Panc1 (cell line): ENCODE results near the gene RAD23A. TPM values are rescaled to one million over a fixed set of nuclear protein-coding genes. Genes with fewer than 3 reads are reported as not detected.
"Not testable (repeated sequence)": the region's sequence is repeated elsewhere in the genome, so short reads cannot be mapped to it uniquely, and the experiment has no call there.

ENCODE experiments used
- ATAC-seq: fragments of 200-7000 bp; cut with Tn5 transposase; 2 replicates; pipeline ENCODE4 v1.9.1; 2020; ENCODE audit warnings: mild to moderate bottlenecking, moderate library complexity
- BruUV-seq: library from RNA; stranded (reverse); fragments of 400-500 nt; replicated peaks from 2 replicates; lab custom pipeline; 2021; lab: Mats Ljungman, UMichigan
- CTCF ChIA-PET: fragments of 300-600 bp; sonication (Branson Sonifier 250); formaldehyde crosslinking; loops from one replicate; lab custom pipeline; 2022; ENCODE audit warnings: antibody characterized with exemption; lab: Charles Lee
- POLR2A ChIA-PET: fragments of 300-600 bp; sonication (Branson Sonifier 250); formaldehyde crosslinking; loops from one replicate; lab custom pipeline; 2022; ENCODE audit warnings: antibody characterized with exemption; lab: Charles Lee
- DNase-seq: peaks from one replicate; pipeline ENCODE4 v3.0.0-alpha.2; 2010; ENCODE audit warnings: low read depth, low spot score
- H3K27ac ChIP-seq: 2 replicates; pipeline ENCODE4 v1.5.1; 2011; ENCODE audit warnings: mild to moderate bottlenecking, low read length, inconsistent platforms
- H3K27me3 ChIP-seq: fragments of 200-500 bp; sonication (Bioruptor generic); 2 replicates; pipeline ENCODE4 v1.6.0; 2014; ENCODE audit warnings: low read length, inconsistent platforms; ENCODE audit not compliant: control insufficient read depth, insufficient read depth
- H3K36me3 ChIP-seq: fragments of 200-500 bp; sonication (Bioruptor generic); 2 replicates; pipeline ENCODE4 v1.5.1; 2014; ENCODE audit warnings: inconsistent platforms, mild to moderate bottlenecking, low read length, moderate library complexity; ENCODE audit not compliant: control insufficient read depth, insufficient read depth
- H3K4me1 ChIP-seq: 2 replicates; pipeline ENCODE4 v1.5.1; 2011; ENCODE audit warnings: inconsistent platforms, mild to moderate bottlenecking, low read length, moderate library complexity; ENCODE audit not compliant: control insufficient read depth, insufficient read depth
- H3K4me3 ChIP-seq, 2 experiments: 2 replicates each; pipeline ENCODE4 v1.5.1; 2011 to 2012; ENCODE audit warnings: low read depth in 2 of 2, low read length in 2 of 2, mild to moderate bottlenecking in 2 of 2, inconsistent platforms in 1 of 2, moderate library complexity in 1 of 2
- H3K9me3 ChIP-seq: fragments of 200-500 bp; sonication (Bioruptor generic); 2 replicates; pipeline ENCODE4 v1.5.1; 2014; ENCODE audit warnings: low read depth, mild to moderate bottlenecking, inconsistent platforms, low read length, moderate library complexity; ENCODE audit not compliant: control insufficient read depth, insufficient read depth
- CTCF ChIP-seq: fragments of 450-650 bp; IDR thresholded peaks from 2 replicates; pipeline ENCODE4 v1.5.1; 2017; ENCODE audit warnings: mild to moderate bottlenecking
- POLR2AphosphoS5 ChIP-seq: IDR thresholded peaks from 2 replicates; pipeline ENCODE4 v1.6.1; 2012; ENCODE audit warnings: mild to moderate bottlenecking, low read depth, low read length, moderate library complexity
- SIN3A ChIP-seq: IDR thresholded peaks from 2 replicates; pipeline ENCODE4 v1.6.1; 2012; ENCODE audit warnings: low read depth, mild to moderate bottlenecking, low read length, moderate library complexity, borderline replicate concordance; ENCODE audit not compliant: insufficient read depth
- TCF7L2 ChIP-seq: IDR thresholded peaks from 2 replicates; pipeline ENCODE4 v1.6.1; 2011; ENCODE audit warnings: mild to moderate bottlenecking, low read depth, low read length, inconsistent platforms
- in situ Hi-C: cut with HindIII; loops from 2 replicates; pipeline ENCODE4 v1.10.0; 2016; ENCODE audit warnings: low sequenced_read_pairs, low pct_unique_long_range_greater_than_20kb
- intact Hi-C: fragments of 100-400 bp; cut with micrococcal nuclease; formaldehyde crosslinking; loops from one replicate; pipeline ENCODE4 v1.10.0; 2022; ENCODE audit not compliant: unreplicated experiment
- total RNA-seq: library from RNA; stranded (reverse); gene quantifications from one replicate; pipeline ENCODE4 v1.2.1, GENCODE V29; 2021; ENCODE audit not compliant: unreplicated experiment
- TF ChIP-seq, protein P1 (sequence below), 2 experiments: IDR thresholded peaks; 2 replicates each; pipeline ENCODE4 v1.6.1; 2011 to 2012; ENCODE audit warnings: low read depth in 2 of 2, control low read depth in 1 of 2, low read length in 1 of 2, mild to moderate bottlenecking in 1 of 2, moderate library complexity in 1 of 2; ENCODE audit not compliant: insufficient read depth in 1 of 2

Gene RAD23A
- total RNA-seq, 1 experiment from 2014 or later: 111 TPM

- CTCF ChIA-PET: no interaction called here
Measured at GRCh38 chr19:12949363-12950283, 4.0 kb downstream of the RAD23A start.

DNA sequence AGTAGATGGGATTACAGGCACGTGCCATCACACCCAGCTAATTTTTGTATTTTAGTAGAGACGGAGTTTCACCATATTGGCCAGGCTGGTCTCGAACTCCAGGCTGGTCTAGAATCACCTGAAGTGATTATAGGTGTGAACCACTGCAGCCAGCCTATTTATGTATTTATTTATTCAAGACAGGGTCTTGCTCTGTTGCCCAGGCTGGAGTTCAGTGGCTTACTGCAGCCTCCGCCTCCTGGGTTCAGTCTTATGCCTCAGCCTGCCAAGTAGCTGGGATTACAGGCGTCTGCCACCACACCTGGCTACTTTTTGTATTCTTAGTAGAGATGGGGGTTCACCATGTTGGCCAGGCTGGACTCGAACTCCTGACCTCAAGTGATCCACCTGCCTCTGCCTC, 6.4 kb downstream of the RAD23A start:
- H3K27me3 ChIP-seq, DNase-seq, ATAC-seq, in situ Hi-C loops, intact Hi-C loops, CTCF ChIA-PET, BruUV-seq, POLR2A ChIA-PET, H3K9me3 ChIP-seq, H3K4me3 ChIP-seq, H3K27ac ChIP-seq: not testable (repeated sequence)
- Histone ChIP-seq H3K36me3 (peaks cover 12% of the 10 kb centered on the region), H3K4me1 (peaks cover 36% of the 10 kb centered on the region)

More at GRCh38 chr19:12949363-12950283, 4.0 kb downstream of the RAD23A start:
- TF ChIP-seq, protein P1, sequence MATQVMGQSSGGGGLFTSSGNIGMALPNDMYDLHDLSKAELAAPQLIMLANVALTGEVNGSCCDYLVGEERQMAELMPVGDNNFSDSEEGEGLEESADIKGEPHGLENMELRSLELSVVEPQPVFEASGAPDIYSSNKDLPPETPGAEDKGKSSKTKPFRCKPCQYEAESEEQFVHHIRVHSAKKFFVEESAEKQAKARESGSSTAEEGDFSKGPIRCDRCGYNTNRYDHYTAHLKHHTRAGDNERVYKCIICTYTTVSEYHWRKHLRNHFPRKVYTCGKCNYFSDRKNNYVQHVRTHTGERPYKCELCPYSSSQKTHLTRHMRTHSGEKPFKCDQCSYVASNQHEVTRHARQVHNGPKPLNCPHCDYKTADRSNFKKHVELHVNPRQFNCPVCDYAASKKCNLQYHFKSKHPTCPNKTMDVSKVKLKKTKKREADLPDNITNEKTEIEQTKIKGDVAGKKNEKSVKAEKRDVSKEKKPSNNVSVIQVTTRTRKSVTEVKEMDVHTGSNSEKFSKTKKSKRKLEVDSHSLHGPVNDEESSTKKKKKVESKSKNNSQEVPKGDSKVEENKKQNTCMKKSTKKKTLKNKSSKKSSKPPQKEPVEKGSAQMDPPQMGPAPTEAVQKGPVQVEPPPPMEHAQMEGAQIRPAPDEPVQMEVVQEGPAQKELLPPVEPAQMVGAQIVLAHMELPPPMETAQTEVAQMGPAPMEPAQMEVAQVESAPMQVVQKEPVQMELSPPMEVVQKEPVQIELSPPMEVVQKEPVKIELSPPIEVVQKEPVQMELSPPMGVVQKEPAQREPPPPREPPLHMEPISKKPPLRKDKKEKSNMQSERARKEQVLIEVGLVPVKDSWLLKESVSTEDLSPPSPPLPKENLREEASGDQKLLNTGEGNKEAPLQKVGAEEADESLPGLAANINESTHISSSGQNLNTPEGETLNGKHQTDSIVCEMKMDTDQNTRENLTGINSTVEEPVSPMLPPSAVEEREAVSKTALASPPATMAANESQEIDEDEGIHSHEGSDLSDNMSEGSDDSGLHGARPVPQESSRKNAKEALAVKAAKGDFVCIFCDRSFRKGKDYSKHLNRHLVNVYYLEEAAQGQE (IDR thresholded peaks at IDR 0.05; ENCODE audit: insufficient read depth in 1 of 2, low read depth in 2 of 2, low read length in 1 of 2): no peak
- TF ChIP-seq POLR2AphosphoS5: 0 out of 2 replicates have a peak, but pooled peaks have one; percentile 25
- Histone ChIP-seq H3K27me3 (no peaks in the 10 kb centered on the region), H3K4me1 (peaks cover 33% of the 10 kb centered on the region), H3K4me3 (no peak overlapping the region), H3K36me3 (peaks cover 13% of the 10 kb centered on the region), H3K9me3 (no peaks in the 10 kb centered on the region), H3K27ac (no peak overlapping the region)
- BruUV-seq: no TSS peak
- DNase-seq (no peak), ATAC-seq (no peak)
- POLR2A ChIA-PET: interaction anchor here (0.5 kb wide), 1 partner anchor 9 kb away, joined by 3 read pairs; no protein-coding TSS in a partner anchor
- in situ Hi-C loops: no loop called here
- intact Hi-C loops: no loop called here

DNA sequence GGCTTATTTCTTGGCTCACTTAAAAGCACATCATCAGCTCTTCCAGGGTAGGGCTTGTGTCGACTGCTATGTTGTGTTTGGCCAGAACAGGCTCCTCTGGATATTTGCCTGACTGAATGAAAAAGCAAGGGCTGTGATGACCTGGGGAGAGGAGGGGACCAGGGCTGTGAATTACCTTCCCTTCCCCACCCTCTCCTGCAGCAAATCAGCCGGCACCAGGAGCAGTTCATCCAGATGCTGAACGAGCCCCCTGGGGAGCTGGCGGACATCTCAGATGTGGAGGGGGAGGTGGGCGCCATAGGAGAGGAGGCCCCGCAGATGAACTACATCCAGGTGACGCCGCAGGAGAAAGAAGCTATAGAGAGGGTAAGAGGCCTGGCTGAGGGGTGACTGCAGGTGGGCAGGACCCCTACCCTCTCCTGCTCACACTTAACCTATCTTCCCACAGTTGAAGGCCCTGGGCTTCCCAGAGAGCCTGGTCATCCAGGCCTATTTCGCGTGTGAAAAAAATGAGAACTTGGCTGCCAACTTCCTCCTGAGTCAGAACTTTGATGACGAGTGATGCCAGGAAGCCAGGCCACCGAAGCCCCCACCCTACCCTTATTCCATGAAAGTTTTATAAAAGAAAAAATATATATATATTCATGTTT, 7.0 kb downstream of the RAD23A start:
- Histone ChIP-seq H3K27ac (no peak overlapping the region; the same call in 1 of the 2 replicates), H3K4me1 (peaks cover 31% of the 10 kb centered on the region), H3K36me3 (peaks cover 11% of the 10 kb centered on the region), H3K9me3 (no peaks in the 10 kb centered on the region), H3K4me3 (no peak overlapping the region), H3K27me3 (no peaks in the 10 kb centered on the region)
- ATAC-seq (no peak), DNase-seq (no peak)
- intact Hi-C loops (no loop called here), in situ Hi-C loops (no loop called here)
- ChIA-PET POLR2A (no interaction called here), CTCF (no interaction called here)
- TF ChIP-seq, protein P1 (IDR thresholded peaks at IDR 0.05; ENCODE audit: insufficient read depth in 1 of 2, low read depth in 2 of 2, low read length in 1 of 2): no peak
- TF ChIP-seq TCF7L2: no peak
- no peak for TF ChIP-seq SIN3A
- no peak for TF ChIP-seq CTCF
- TF ChIP-seq POLR2AphosphoS5: no peak
- no TSS peak for BruUV-seq
